GM12878 (cell line): ENCODE measurements around the gene DYNLT4. TPM values are rescaled to one million over a fixed set of nuclear protein-coding genes. Genes with fewer than 3 reads are reported as not detected.
A peak's percentile ranks its signal among the peaks of the same experiment; 100 is the strongest.

Source experiments
- ASH2L ChIP-seq: fragments of 300-600, 200-600 bp; sonication (generic); IDR thresholded peaks from 2 replicates; pipeline ENCODE4 v1.6.1; 2017; ENCODE audit warnings: low read depth, mild to moderate bottlenecking, borderline replicate concordance
- BHLHE40 ChIP-seq, 2 experiments: fragments of 450-650 bp in 1 of 2; IDR thresholded peaks; 2 replicates each; pipeline ENCODE4 v1.6.1; 2011 to 2017; ENCODE audit warnings: low read depth in 2 of 2, borderline replicate concordance in 1 of 2, improper control_type of control experiment in 1 of 2, low read length in 1 of 2, mild to moderate bottlenecking in 1 of 2
- CEBPB ChIP-seq, 2 experiments: fragments of 150-350 bp in 1 of 2; IDR thresholded peaks; 2 replicates each; pipeline ENCODE4 v1.6.1; 2012 to 2014; ENCODE audit warnings: low read depth in 2 of 2, low read length in 2 of 2, borderline replicate concordance in 1 of 2, inconsistent platforms in 1 of 2
- DPF2 ChIP-seq: fragments of 450-650 bp; IDR thresholded peaks from 2 replicates; pipeline ENCODE4 v1.6.1; 2017; ENCODE audit warnings: mild to moderate bottlenecking
- EP300 ChIP-seq, 2 experiments: fragments of 150-350 bp in 1 of 2; IDR thresholded peaks; 2 replicates each; pipeline ENCODE4 v1.6.1; 2011 to 2012; ENCODE audit warnings: low read depth in 2 of 2, low read length in 2 of 2, borderline replicate concordance in 1 of 2, improper control_type of control experiment in 1 of 2, inconsistent platforms in 1 of 2; ENCODE audit not compliant: control insufficient read depth in 1 of 2
- ETV6 ChIP-seq, 2 experiments: fragments of 450-650 bp in 1 of 2; IDR thresholded peaks in 1 of 2; conservative IDR thresholded peaks in 1 of 2; 2 replicates each; pipeline ENCODE4 v1.6.1; 2014; ENCODE audit warnings: antibody characterized with exemption in 1 of 2, borderline replicate concordance in 1 of 2, low read depth in 1 of 2, mild to moderate bottlenecking in 1 of 2, moderate library complexity in 1 of 2
- KDM1A ChIP-seq: fragments of 200-600 bp; sonication (generic); IDR thresholded peaks from 2 replicates; pipeline ENCODE4 v1.6.1; 2016; ENCODE audit warnings: borderline replicate concordance
- MAX ChIP-seq: IDR thresholded peaks from 2 replicates; pipeline ENCODE4 v1.6.1; 2012; ENCODE audit warnings: low read depth, low read length, improper control_type of control experiment
- NKRF ChIP-seq: fragments of 450-650 bp; conservative IDR thresholded peaks from 2 replicates; pipeline ENCODE4 v1.6.1; 2017; ENCODE audit warnings: mild to moderate bottlenecking, moderate library complexity
- POLR2AphosphoS2 ChIP-seq: IDR thresholded peaks from 2 replicates; pipeline ENCODE4 v1.6.1; 2011; ENCODE audit warnings: low read depth, mild to moderate bottlenecking, low read length, improper control_type of control experiment, moderate library complexity
- POLR2AphosphoS5 ChIP-seq: IDR thresholded peaks from 2 replicates; pipeline ENCODE4 v1.6.1; 2011; ENCODE audit warnings: mild to moderate bottlenecking, low read length, inconsistent platforms
- POU2F2 ChIP-seq: IDR thresholded peaks from 3 replicates; pipeline ENCODE4 v1.6.1; 2011; ENCODE audit warnings: low read depth, mild to moderate bottlenecking, low read length, borderline replicate concordance
- RUNX3 ChIP-seq: IDR thresholded peaks from 2 replicates; pipeline ENCODE4 v1.6.1; 2012; ENCODE audit warnings: low read length, inconsistent platforms
- SPI1 ChIP-seq: IDR thresholded peaks from 2 replicates; pipeline ENCODE4 v1.6.1; 2011; ENCODE audit warnings: low read depth, mild to moderate bottlenecking, low read length, moderate library complexity, borderline replicate concordance; ENCODE audit not compliant: insufficient read depth
- WRNIP1 ChIP-seq: IDR thresholded peaks from 2 replicates; pipeline ENCODE4 v1.6.1; 2011; ENCODE audit warnings: low read depth, low read length, improper control_type of control experiment, borderline replicate concordance
- YY1 ChIP-seq: IDR thresholded peaks from 2 replicates; pipeline ENCODE4 v1.6.1; 2011; ENCODE audit warnings: low read depth, mild to moderate bottlenecking, low read length
- ZBTB11 ChIP-seq: fragments of 450-650 bp; formaldehyde crosslinking; IDR thresholded peaks from 2 replicates; pipeline ENCODE4 v1.5.0; 2022; ENCODE audit warnings: mild to moderate bottlenecking, missing genetic modification characterization
- polyA plus RNA-seq, 11 experiments: library from polyadenylated mRNA; depleted of rRNA in 4 of 11; unstranded in 6 of 11; stranded (reverse) in 5 of 11; fragments of >200 nt; fragmentation: Nextera tagmentation in 4 of 11; fragmentation: Illumina TruSeq in 1 of 11; extraction: Ambion mirVana in 4 of 11; extraction: Trizol in 1 of 11; gene quantifications; 1 replicate in 1 of 11; 2 replicates in 10 of 11; pipeline versions ENCODE4 v1.2.1 to v1.2.3, GENCODE V29; 2011 to 2016; ENCODE audit warnings: inconsistent platforms in 2 of 11, missing spikeins in 2 of 11, low read depth in 1 of 11
- total RNA-seq, 4 experiments: library from RNA; depleted of rRNA in 3 of 4; stranded (reverse); fragments of >200 nt in 3 of 4; fragmentation: Illumina TruSeq in 1 of 4; extraction: Trizol in 1 of 4; gene quantifications; 2 replicates each; pipeline versions ENCODE4 v1.2.1 to v1.2.3, GENCODE V29; 2013 to 2021
- TF ChIP-seq, protein P1 (sequence below): fragments of 450-650 bp; IDR thresholded peaks from 2 replicates; pipeline ENCODE4 v1.6.1; 2016; ENCODE audit warnings: mild to moderate bottlenecking
- TF ChIP-seq, protein P2 (sequence below): fragments of 450-650 bp; IDR thresholded peaks from 2 replicates; pipeline ENCODE4 v1.6.1; 2018; ENCODE audit warnings: borderline replicate concordance, mild to moderate bottlenecking; ENCODE audit not compliant: partially characterized antibody

Gene DYNLT4
- total and polyA plus RNA-seq, 10 of the 15 experiments (the other 5 are each of a cell fraction or from before 2014, with no cell fraction given): 0.23 to 0.28 TPM; not detected in 8

GRCh38 chr1:44757420-44757819 is 49.7 kb downstream of the DYNLT4 start (continued):
- TF ChIP-seq NKRF: no peak
- peak; percentile 55 for TF ChIP-seq RUNX3
- TF ChIP-seq ETV6 (conservative IDR thresholded peaks at IDR 0.05 in 1 of 2, IDR thresholded peaks at IDR 0.05 in 1 of 2; ENCODE audit: borderline replicate concordance in 1 of 2, low read depth in 1 of 2): no peak
- TF ChIP-seq, protein P1, sequence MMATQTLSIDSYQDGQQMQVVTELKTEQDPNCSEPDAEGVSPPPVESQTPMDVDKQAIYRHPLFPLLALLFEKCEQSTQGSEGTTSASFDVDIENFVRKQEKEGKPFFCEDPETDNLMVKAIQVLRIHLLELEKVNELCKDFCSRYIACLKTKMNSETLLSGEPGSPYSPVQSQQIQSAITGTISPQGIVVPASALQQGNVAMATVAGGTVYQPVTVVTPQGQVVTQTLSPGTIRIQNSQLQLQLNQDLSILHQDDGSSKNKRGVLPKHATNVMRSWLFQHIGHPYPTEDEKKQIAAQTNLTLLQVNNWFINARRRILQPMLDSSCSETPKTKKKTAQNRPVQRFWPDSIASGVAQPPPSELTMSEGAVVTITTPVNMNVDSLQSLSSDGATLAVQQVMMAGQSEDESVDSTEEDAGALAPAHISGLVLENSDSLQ: no peak
- no peak for TF ChIP-seq POLR2AphosphoS5
- TF ChIP-seq KDM1A: no peak
- TF ChIP-seq CEBPB (IDR thresholded peaks at IDR 0.05; ENCODE audit: borderline replicate concordance in 1 of 2, low read depth in 2 of 2, low read length in 2 of 2): no peak
- no peak for TF ChIP-seq WRNIP1
- TF ChIP-seq ASH2L: no peak
- TF ChIP-seq, protein P2, sequence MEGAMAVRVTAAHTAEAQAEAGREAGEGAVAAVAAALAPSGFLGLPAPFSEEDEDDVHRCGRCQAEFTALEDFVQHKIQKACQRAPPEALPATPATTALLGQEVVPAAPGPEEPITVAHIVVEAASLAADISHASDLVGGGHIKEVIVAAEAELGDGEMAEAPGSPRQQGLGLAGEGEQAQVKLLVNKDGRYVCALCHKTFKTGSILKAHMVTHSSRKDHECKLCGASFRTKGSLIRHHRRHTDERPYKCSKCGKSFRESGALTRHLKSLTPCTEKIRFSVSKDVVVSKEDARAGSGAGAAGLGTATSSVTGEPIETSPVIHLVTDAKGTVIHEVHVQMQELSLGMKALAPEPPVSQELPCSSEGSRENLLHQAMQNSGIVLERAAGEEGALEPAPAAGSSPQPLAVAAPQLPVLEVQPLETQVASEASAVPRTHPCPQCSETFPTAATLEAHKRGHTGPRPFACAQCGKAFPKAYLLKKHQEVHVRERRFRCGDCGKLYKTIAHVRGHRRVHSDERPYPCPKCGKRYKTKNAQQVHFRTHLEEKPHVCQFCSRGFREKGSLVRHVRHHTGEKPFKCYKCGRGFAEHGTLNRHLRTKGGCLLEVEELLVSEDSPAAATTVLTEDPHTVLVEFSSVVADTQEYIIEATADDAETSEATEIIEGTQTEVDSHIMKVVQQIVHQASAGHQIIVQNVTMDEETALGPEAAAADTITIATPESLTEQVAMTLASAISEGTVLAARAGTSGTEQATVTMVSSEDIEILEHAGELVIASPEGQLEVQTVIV: no peak
- TF ChIP-seq MAX: 0 out of 2 replicates have a peak, but pooled peaks have one; percentile 42
- no peak for TF ChIP-seq ZBTB11
- no peak for TF ChIP-seq EP300 (IDR thresholded peaks at IDR 0.05; ENCODE audit: borderline replicate concordance in 1 of 2, control insufficient read depth in 1 of 2, low read depth in 2 of 2, low read length in 2 of 2)
- TF ChIP-seq DPF2: no peak
- TF ChIP-seq BHLHE40 (IDR thresholded peaks at IDR 0.05; ENCODE audit: borderline replicate concordance in 1 of 2, low read depth in 2 of 2, low read length in 1 of 2): peak; percentile 12 to 25; a peak in 1 of 4 replicates
- no peak for TF ChIP-seq YY1
- TF ChIP-seq SPI1: peak; percentile 42
- peak; percentile 78; the same call in 2 of the 3 replicates for TF ChIP-seq POU2F2
- no peak for TF ChIP-seq POLR2AphosphoS2
